ENCODE data around the gene GNG2.

GRCh38 chr14:51879170-51879569 is 18.8 kb downstream of the GNG2 start:
- TF ChIP-seq CTCF (IDR thresholded peaks at IDR 0.05; ENCODE audit: control extremely low read depth in 1 of 3, insufficient read depth in 1 of 3, low read depth in 1 of 3, low read length in 3 of 3) (no peak), EP300 (IDR thresholded peaks at IDR 0.05; ENCODE audit: borderline replicate concordance in 1 of 2, low read depth in 2 of 2, low read length in 2 of 2) (no peak), POLR2A (IDR thresholded peaks at IDR 0.05; ENCODE audit: control extremely low read depth in 1 of 2, low read depth in 2 of 2, low read length in 2 of 2) (no peak), YY1 (IDR thresholded peaks at IDR 0.05; ENCODE audit: low read depth, low read length) (no peak), MAX (IDR thresholded peaks at IDR 0.05) (no peak), GTF2F1 (IDR thresholded peaks at IDR 0.05; ENCODE audit: borderline replicate concordance, low read depth, low read length) (no peak), EZH2 (IDR thresholded peaks at IDR 0.05; ENCODE audit: low read depth, low read length, severe bottlenecking) (no peak), POLR2AphosphoS5 (IDR thresholded peaks at IDR 0.05; ENCODE audit: low read depth, low read length) (no peak), TAF7 (optimal IDR thresholded peaks at IDR 0.05; ENCODE audit: borderline replicate concordance, low read depth, low read length) (no peak), RNF2 (IDR thresholded peaks at IDR 0.05; ENCODE audit: borderline replicate concordance, low read depth, low read length, missing control alignments, poor library complexity, severe bottlenecking) (no peak)
